Natural killer cell (primary cell): Measurements from ENCODE around the gene ZBTB9. TPM values are rescaled to one million over a fixed set of nuclear protein-coding genes. Genes with fewer than 3 reads are reported as not detected.

Experiments used
- ATAC-seq, 3 donors: fragments of 150-1000 bp in 2 of 3; fragments of 200-7000 bp in 1 of 3; cut with Tn5 transposase; 1 replicate in 1 of 3; 2 replicates in 2 of 3; pipeline ENCODE4 v1.10.0; 2021; ENCODE audit warnings: mild to moderate bottlenecking in 2 of 3, moderate library complexity in 2 of 3
- DNase-seq, 2 donors: peaks; one replicate each; pipeline versions ENCODE4 v3.0.0 to v3.0.0-alpha.2; 2013 to 2021; ENCODE audit warnings: mixed read lengths in 1 of 2
- H3K27ac ChIP-seq: one replicate; pipeline ENCODE4 v1.5.1; 2013; ENCODE audit warnings: mild to moderate bottlenecking, low read length
- H3K27me3 ChIP-seq: one replicate; pipeline ENCODE4 v1.6.1; 2013; ENCODE audit warnings: low read length; ENCODE audit not compliant: control insufficient read depth, insufficient read depth
- H3K36me3 ChIP-seq: one replicate; pipeline ENCODE4 v1.6.1; 2013; ENCODE audit warnings: low read length; ENCODE audit not compliant: control insufficient read depth, insufficient read depth
- H3K4me1 ChIP-seq: one replicate; pipeline ENCODE4 v1.6.1; 2013; ENCODE audit warnings: low read length; ENCODE audit not compliant: control insufficient read depth, insufficient read depth
- H3K4me3 ChIP-seq: one replicate; pipeline ENCODE4 v1.5.1; 2013; ENCODE audit warnings: low read length
- H3K9me3 ChIP-seq: one replicate; pipeline ENCODE4 v1.6.1; 2013; ENCODE audit warnings: low read length; ENCODE audit not compliant: control insufficient read depth, insufficient read depth
- H3K27ac Mint-ChIP-seq, 2 donors: one replicate each; pipeline ENCODE4 v1.8.0; 2022; ENCODE audit warnings: mild to moderate bottlenecking in 2 of 2, mixed read lengths in 2 of 2, moderate library complexity in 1 of 2
- H3K27me3 Mint-ChIP-seq, 2 donors: one replicate each; pipeline ENCODE4 v1.8.0; 2022; ENCODE audit warnings: low read depth in 2 of 2, mixed read lengths in 2 of 2
- H3K36me3 Mint-ChIP-seq: one replicate; pipeline ENCODE4 v1.8.0; 2022; ENCODE audit warnings: mixed read lengths
- H3K4me1 Mint-ChIP-seq, 2 donors: one replicate each; pipeline ENCODE4 v1.8.0; 2022; ENCODE audit warnings: mixed read lengths in 2 of 2
- H3K4me3 Mint-ChIP-seq: one replicate; pipeline ENCODE4 v1.8.0; 2022; ENCODE audit warnings: mild to moderate bottlenecking, moderate library complexity, mixed read lengths
- H3K9me3 Mint-ChIP-seq, 2 donors: one replicate each; pipeline ENCODE4 v1.8.0; 2022; ENCODE audit warnings: mixed read lengths in 2 of 2
- WGBS: methylation state at CpG from one replicate; pipeline ENCODE4 v1.1.7; 2013; ENCODE audit warnings: missing lambda C conversion rate; ENCODE audit not compliant: insufficient coverage; 5-methylcytosine and 5-hydroxymethylcytosine counted together
- intact Hi-C: fragments of 100-400 bp; cut with micrococcal nuclease; formaldehyde crosslinking; loops from one replicate; pipeline ENCODE4 v1.14.2; 2022
- total RNA-seq, 4 donors: library from RNA; stranded (reverse); fragments of 120-200 nt in 1 of 4; gene quantifications; one replicate each; pipeline versions ENCODE4 v1.2.3 to v1.2.4, GENCODE V29; 2013 to 2022
- TF ChIP-seq, protein P1 (sequence below): fragments of 200-600 bp; IDR thresholded peaks from one replicate; pipeline ENCODE4 v1.8.0; 2022; ENCODE audit warnings: antibody characterized with exemption

ZBTB9 gene
- total RNA-seq, 3 donors from 2014 or later (not counting 1 experiment from before 2014, with no cell fraction given), result 3.8 to 5.1 (median 3.9) TPM

GRCh38 chr6:33466075-33466735, 11.8 kb downstream of the ZBTB9 start:
- ATAC-seq, result no peak
- intact Hi-C loops, result no loop called here
- Histone ChIP-seq H3K9me3 (no peaks in the 10 kb centered on the region), H3K27ac (no peak overlapping the region), H3K4me1 (no peaks in the 10 kb centered on the region), H3K4me3 (no peak overlapping the region), H3K36me3 (no peaks in the 10 kb centered on the region), H3K27me3 (no peaks in the 10 kb centered on the region)
- Mint-ChIP-seq H3K4me3 (no peak overlapping the region), H3K27ac (no peak overlapping the region), H3K9me3 (no peaks in the 10 kb centered on the region), H3K4me1 (no peaks in the 10 kb centered on the region), H3K27me3 (peaks cover 0 to 9% of the 10 kb centered on the region in 2 donors), H3K36me3 (no peaks in the 10 kb centered on the region)
- DNase-seq, result no peak
- WGBS, result 94% methylated on average over 4 of the region's 4 CpGs
- TF ChIP-seq, protein P1, sequence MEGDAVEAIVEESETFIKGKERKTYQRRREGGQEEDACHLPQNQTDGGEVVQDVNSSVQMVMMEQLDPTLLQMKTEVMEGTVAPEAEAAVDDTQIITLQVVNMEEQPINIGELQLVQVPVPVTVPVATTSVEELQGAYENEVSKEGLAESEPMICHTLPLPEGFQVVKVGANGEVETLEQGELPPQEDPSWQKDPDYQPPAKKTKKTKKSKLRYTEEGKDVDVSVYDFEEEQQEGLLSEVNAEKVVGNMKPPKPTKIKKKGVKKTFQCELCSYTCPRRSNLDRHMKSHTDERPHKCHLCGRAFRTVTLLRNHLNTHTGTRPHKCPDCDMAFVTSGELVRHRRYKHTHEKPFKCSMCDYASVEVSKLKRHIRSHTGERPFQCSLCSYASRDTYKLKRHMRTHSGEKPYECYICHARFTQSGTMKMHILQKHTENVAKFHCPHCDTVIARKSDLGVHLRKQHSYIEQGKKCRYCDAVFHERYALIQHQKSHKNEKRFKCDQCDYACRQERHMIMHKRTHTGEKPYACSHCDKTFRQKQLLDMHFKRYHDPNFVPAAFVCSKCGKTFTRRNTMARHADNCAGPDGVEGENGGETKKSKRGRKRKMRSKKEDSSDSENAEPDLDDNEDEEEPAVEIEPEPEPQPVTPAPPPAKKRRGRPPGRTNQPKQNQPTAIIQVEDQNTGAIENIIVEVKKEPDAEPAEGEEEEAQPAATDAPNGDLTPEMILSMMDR, result no peak

- Histone ChIP-seq H3K36me3 (no peaks in the 10 kb centered on the region), H3K9me3 (no peaks in the 10 kb centered on the region), H3K27ac (no peak overlapping the region), H3K4me1 (no peaks in the 10 kb centered on the region), H3K27me3 (no peaks in the 10 kb centered on the region), H3K4me3 (no peak overlapping the region)
- Mint-ChIP-seq H3K4me3 (no peak overlapping the region), H3K9me3 (no peaks in the 10 kb centered on the region), H3K27me3 (peaks cover 0 to 11% of the 10 kb centered on the region in 2 donors), H3K36me3 (no peaks in the 10 kb centered on the region), H3K4me1 (no peaks in the 10 kb centered on the region), H3K27ac (no peak overlapping the region)
- DNase-seq (no peak), ATAC-seq (no peak)
- TF ChIP-seq, protein P1, result no peak
- intact Hi-C loops, result no loop called here
- 80% methylated on average over 6 of the region's 7 CpGs for WGBS
These were observed 12.7 kb downstream of the ZBTB9 start for GRCh38 chr6:33467091-33467490.

GRCh38 chr6:33469661-33470060, 15.3 kb downstream of the ZBTB9 start:
- TF ChIP-seq, protein P1, result no peak
- Histone ChIP-seq H3K4me1 (no peaks in the 10 kb centered on the region), H3K27me3 (no peaks in the 10 kb centered on the region), H3K36me3 (no peaks in the 10 kb centered on the region), H3K9me3 (no peaks in the 10 kb centered on the region), H3K4me3 (no peak overlapping the region), H3K27ac (no peak overlapping the region)
- 78% methylated on average over 3 of the region's 3 CpGs for WGBS
- DNase-seq (no peak), ATAC-seq (no peak)
- no peaks in the 10 kb centered on the region for H3K36me3 Mint-ChIP-seq
- intact Hi-C loops, result no loop called here
- H3K4me1 Mint-ChIP-seq, result no peaks in the 10 kb centered on the region
- H3K4me3 Mint-ChIP-seq, result no peak overlapping the region
- H3K9me3 Mint-ChIP-seq, result no peaks in the 10 kb centered on the region
- H3K27me3 Mint-ChIP-seq, result peaks cover 0 to 2% of the 10 kb centered on the region in 2 donors
- H3K27ac Mint-ChIP-seq, result no peak overlapping the region

- Histone ChIP-seq H3K4me1 (no peaks in the 10 kb centered on the region), H3K27me3 (no peaks in the 10 kb centered on the region), H3K4me3 (no peak overlapping the region), H3K27ac (no peak overlapping the region), H3K36me3 (no peaks in the 10 kb centered on the region), H3K9me3 (no peaks in the 10 kb centered on the region)
- TF ChIP-seq, protein P1, result no peak
- DNase-seq (no peak), ATAC-seq (no peak)
- H3K9me3 Mint-ChIP-seq, result no peaks in the 10 kb centered on the region
- H3K27me3 Mint-ChIP-seq, result peaks cover 0 to 10% of the 10 kb centered on the region in 2 donors
- WGBS, result 89% methylated on average over 3 of the region's 3 CpGs
- H3K4me3 Mint-ChIP-seq, result no peak overlapping the region
- H3K36me3 Mint-ChIP-seq, result no peaks in the 10 kb centered on the region
- H3K27ac Mint-ChIP-seq, result no peak overlapping the region
- no peaks in the 10 kb centered on the region for H3K4me1 Mint-ChIP-seq
- intact Hi-C loops, result no loop called here
These were observed 23.5 kb downstream of the ZBTB9 start for GRCh38 chr6:33477864-33478263.
